Limb (tissue), 2 donors: ENCODE results near the gene AIF1.

Experiments
- DNase-seq, 2 donors: peaks; one replicate each; pipeline ENCODE4 v3.0.0-alpha.2; 2016; ENCODE audit errors: extremely low spot score in 2 of 2

Gene AIF1

DNA sequence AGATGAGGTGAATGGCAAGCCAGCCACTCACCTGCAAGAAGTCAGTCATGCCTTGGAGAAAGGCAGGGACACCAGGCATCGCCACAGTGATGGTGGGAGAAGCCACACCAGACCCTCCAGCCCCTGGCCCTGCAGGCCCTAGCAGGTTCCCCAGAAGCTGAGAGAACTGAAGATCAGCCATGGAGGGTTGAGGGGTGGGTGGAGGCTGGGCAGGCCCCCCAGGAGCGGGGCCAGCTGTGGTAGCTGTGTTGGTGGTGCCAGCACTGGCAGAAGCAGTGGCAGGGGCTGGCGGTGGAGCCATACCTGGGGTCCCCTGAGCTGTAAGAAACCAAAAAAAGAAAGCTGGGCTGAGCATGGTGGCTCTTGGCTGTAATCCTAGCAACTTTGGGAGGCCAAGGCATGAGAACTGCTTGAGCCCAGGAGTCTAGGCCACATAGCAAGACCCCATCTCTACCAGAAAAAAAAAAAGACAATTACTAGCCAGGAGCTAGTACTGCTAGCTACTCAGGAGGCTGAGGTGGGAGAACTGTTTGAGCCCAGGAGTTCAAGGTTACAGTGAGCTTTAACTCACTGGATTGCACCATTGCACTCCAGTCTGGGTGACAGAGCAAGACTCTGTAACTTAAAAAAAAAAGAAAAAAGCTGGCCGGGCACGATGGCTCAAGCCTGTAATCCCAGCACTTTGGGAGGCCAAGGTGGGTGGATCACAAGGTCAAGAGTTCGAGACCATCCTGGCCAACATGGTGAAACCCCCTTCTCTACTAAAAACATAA is 27.9 kb downstream of the AIF1 start:
- DNase-seq, result no peak

DNA sequence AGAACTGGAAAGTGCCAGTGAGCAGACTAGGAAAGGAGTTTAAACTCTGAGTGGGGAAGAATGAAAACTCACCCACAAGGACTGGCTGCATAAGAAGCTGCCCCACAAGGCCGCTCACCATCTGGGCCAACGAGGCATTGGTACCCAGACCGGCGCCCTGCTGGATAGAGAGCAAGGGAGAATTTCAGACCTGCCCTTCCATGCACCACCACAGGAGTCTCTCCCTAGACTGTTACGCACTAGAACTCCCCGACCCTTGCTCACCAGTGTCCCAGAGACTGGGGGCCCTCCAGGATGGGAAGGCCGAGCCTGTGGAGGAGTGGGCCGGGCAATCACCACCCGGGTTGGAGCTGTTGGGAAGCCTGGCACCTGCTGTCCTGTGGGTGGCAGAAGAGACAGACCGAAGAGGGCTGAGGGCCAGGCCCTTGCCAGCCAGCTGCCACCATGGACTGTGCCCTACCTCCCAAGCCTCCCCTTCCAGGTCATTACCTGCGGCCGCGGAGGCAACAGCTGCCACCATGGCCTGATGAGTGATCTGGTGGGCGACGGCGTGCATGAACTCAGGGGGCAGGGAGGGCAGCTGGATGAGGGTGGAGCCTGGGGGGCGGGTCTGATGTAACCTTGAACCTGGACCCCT is 28.9 kb downstream of the AIF1 start:
- no peak for DNase-seq

DNA sequence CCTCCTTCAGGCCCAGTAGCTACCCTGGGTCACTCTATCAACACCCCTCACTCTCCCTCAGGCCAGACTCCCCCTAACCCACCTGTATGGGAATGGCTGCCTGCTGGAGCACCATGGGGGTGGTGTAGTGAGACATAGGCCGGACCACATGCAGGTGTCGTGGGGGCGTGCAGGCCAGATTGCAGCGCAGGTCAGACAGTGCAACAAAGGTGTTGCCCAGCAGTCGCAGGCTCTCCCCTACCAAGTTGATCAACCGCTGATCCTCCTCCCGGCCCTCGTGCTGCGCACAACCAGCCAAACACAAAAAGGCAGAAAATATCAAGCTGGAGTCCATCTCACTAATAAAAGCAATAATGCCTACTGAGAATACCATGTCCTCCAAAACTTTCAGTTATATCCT is 30.3 kb downstream of the AIF1 start:
- no peak for DNase-seq

DNA sequence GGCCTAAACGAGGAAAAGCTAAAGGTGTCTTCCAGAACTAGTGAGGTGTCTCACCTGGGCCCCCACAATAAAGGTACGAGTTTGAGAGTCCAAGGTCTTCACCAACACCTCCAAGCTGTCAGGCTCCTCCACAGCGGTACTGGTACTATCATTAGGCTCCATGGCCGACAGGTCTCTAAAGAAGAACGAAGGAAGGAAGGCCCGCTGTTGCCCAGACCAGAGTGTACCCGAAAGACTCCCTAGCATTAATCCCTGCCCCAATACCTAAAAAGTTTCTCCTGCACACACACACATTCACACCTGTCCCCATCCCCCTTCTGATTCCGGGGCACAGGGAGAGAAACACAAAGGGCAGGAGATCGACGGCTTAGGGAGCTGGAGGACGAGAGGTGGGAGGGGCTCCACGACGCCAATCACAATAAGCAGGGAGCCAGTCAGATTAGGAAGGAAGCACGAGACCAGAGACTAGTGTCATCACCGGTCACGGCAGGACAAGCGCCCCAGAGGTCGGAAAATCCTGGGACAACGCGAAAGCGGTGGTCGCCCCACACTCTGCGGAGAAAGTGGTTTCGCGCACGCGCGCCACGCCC is 36.7 kb downstream of the AIF1 start:
- peak in 1 of 2 donors; percentile 58 for DNase-seq

DNA sequence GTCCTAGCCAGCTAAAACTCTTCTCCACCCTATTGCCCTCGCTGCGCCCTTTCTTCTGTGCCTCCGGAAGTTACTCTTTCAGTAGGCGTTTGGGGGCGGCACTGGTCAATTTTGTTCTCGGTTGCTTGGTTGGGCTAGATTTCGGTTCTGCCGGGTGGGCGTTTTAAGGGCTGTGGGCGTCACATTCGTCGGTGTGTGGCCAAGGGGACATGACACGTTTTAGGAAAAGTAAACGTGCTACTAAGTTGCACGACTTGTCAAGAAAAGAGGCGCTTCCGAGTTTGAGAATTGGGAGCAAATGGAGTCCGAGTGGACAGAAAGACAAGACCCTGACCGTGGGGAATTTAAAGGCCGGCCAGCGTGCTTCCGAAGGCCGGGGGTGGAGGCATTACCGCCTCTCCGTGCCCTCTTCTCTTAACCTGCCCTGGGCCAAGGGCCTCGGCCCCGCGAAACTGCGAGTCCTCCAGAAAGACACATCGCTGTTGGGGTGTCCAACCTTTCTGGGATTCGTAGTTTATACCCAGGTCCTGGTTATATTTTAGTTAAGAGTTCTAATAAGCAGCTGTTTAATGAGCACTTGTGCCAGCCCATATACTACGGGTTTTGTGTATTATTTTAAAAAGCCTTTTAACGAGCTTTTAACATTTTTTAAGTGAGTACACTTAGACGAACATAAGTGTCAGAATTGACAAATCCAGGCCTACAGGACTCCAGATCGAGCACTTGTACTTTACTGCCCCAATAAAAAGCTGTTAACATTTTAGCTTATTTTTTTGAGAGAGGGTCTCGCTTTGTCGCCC is 38.1 kb downstream of the AIF1 start:
- DNase-seq, result no peak

DNA sequence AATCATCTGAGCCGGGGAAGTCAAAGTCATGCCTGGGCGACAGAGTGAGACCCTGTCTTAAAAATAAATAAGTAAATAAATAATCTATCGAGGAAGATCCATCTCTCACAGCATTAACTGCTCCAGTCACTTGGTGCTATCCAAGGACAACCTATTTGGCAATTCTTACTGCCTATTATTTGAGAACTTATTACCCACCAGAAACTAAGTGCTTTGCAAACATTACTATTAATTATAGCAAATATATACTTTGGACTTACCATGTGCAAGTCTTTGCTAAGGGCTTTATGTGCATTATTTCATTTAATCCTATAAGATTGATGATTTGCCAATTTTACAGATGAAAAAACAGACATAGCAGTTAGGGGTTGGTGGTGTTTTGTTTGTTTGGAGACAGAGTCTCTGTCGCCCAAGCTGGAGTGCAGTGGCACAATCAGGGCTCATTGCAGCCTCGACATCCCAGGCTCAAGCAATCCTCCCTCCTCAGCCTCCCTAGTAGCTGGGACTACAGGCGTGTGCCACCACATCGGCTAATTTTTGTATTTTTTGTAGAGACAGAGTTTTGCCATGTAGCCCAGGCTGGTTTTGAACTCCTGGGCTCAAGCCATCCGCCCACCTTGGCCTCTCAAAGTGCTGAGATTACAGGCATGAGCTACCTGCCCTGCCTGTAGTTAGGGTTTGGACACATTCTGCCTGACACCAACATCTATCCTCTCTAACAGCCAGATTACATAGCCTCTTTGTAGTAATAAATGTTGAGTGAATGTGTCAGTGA is 39.7 kb downstream of the AIF1 start:
- no peak for DNase-seq

DNA sequence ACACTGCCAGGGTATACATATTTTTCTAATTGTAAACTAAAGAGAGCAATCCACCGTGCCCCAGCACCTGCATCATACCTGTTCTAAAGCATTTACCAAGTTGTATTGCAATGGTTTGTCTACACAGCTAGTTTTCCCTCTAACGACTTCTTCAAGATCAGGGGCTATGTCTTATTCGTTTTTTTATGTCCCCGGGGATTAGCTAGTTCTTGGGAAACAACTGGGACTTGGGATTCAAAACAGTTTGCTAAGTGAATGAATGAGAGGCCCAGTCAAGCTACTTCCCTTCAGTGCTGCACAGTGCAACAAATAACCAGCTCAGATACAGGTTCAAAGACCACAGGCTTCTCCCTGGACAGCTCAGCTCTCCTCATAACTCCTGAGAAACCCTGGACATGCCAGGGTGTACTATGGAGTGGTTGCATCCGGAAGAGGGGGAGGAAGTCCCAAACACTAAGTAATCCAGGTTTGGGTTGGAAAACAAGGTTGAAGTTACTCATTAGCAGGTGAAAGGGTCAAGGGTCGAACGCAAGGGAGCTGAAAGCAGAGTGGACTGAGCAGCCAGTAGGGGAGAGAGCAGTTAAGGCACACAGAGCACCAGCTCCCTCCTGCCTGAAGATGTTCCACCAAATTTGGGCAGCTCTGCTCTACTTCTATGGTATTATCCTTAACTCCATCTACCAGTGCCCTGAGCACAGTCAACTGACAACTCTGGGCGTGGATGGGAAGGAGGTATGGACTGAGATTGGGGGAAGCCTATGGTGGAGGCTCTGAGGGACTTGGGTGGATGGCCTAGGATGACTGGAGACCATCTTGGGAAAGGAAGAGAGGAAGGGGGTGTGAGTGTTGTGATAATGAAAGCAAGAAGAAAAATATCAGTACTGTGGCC is 40.6 kb downstream of the AIF1 start, which contains the start of gene APOM:
TSS of gene APOM (plus strand) at position 546 of the 889 bp plus-strand sequence. CDS start at position 619, 73 bp downstream.
- DNase-seq, result no peak

DNA sequence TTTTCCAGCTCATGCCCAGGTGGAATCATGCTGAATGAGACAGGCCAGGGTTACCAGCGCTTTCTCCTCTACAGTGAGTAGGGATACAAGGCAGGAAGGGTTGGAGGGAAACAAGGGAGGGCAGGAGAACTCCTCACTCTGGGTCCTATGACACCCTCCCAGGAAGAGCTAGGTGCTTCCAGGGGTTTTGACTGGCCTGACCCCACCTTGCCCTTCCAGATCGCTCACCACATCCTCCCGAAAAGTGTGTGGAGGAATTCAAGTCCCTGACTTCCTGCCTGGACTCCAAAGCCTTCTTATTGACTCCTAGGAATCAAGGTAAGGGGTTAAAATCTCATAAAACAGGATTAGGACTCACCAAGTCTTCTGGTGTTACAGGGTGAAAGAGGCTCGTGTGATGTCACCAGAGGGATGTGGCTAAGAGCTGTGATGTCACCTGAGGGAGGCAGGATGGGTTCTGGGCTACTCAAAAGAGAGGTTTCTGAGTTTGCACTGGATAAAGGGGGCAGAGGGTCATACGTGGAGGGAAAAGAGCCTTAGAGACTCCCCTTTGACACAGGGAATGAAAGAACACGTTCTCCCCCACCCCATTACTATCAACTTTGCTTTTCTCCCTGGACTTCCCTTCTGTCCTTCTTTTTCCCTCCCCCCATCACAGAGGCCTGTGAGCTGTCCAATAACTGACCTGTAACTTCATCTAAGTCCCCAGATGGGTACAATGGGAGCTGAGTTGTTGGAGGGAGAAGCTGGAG is 42.5 kb downstream of the AIF1 start:
- no peak for DNase-seq

DNA sequence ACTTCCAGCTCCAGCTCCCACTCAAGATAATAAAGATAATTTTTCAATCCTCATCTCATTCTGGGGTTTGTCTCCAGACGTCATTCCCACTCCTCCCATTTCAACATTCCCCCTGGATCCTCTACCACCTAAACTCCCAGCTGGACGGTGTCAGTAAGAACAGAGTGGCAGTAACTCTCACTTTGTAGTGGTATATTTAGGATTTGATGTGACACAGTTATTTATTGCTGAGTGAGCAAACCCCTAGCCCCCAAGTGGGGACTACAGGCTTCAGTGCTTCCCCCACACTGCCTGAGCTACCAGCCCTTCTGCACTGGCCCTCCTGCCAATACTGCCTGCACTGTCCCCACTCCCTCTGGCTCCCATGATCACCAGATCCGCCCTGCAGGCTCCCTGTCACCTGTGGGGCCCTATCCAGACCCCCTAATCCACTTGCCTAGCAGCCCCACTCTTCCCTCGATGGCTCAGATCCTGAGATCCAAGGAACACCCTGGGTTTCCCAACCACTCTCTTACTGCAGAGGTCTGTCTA is 43.2 kb downstream of the AIF1 start:
- DNase-seq, result no peak

DNA sequence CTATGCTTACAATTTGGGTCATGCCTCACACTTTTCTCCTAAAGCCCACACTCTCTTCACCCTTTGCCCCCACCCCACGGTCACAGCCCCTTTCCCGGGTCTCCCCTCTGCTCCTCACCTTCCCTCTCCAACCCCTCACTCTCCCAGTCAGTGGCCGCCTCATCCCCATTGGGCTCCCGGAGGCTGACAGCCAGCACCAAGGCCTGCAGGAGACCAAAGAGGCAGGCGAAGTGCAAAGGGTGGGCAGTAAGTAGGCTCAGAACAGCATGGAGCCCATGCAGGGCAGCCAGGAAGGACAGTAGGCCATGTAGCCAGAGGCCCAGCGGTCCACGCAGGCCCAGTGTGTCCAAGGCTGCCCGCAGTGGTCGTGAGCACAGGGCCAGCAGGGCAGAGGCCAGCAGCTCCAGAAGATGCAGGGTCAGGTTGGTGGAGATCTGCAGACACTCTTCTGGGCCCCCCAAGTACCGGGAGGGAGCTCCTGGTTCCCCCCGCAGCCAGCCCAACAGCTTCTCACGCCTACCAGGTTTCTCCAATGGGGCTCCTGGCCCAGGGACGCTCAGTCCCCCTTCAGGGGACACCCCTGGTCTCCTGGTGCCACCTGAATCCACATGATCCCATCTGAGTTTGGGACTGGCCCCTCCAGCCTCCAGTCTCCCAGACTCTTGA is 44.1 kb downstream of the AIF1 start:
- no peak for DNase-seq

DNA sequence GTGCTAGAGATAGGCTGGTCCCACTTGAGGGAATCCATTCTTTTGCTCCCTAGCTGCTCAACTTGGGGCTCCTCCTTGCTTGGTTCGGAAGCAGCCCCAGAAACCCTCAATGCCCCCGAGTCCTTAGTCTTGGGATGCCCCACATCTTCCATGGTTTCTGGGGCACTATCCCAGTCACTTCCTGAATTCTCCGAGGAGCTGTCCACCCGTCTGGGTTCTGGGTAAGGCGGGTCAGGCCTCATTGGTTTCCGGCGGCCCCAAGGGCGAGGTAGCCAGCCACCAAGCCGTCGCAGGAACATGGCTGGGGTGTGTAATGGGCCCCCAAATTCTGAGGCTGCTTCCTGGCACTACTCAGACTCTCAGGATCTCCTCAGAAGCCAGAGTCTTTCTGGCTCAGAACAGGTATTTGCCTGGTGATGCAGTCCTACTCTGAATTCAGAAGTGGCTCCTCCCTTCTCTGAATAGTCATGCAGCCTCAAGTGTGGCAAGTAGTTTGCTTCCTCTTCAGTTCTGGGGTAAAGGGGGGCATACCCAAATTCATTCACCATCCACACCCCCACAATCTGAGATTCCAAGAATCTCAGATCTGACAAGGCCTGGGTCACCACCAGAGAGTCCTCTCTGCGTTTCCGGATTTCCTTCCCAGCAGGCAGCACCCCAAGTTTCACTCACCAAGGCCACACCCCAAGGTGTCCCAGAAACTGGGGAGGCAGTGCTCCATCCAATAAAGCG is 44.8 kb downstream of the AIF1 start:
- DNase-seq, result no peak

DNA sequence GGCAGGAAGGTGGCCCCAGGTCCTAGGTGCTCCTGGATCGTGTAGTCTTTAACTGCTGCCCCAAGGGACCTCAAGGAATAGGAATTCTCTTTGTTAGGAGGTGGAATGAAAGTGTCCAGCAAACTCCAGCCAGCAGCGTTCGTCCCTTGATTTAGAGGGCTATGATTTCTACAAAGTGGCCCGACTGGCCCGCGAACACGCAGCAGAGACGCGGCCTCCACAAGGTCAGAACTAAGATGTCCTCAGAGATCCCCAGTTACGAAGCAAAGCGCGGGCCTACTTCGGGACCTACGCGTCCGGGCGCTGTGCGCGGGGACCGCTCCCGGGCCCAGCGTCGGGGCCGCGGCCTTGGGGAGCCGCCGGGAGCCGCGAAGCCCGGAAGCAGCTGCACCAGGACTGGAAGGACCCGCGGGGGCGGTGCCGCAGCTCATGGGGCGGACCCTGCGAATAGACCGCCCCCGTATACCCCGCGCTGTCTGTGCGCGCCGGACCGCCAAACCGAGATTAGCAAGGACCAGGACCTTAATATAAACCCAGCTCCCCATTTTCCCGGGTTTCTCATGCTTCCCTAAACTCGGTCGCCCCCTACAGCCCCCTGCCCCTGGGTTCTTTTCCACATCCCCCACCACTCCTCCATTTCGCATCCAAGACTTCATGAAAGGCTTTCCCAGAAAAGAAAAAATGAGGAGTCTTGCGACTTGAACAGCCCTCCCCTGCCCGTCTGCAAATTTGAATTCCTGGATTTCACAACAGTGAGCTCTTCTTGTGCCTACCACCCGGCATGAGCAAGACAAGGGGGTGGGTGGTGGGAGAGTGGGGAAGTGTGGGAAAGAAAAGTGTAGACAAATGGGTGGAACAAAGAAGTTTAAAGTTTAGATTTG is 45.6 kb downstream of the AIF1 start, which contains the start of gene C6orf47:
TSS of gene C6orf47 (minus strand) at position 398 of the 881 bp plus-strand sequence. CDS start 831 bp downstream, outside the sequence.
- peak; percentile 89 to 90 for DNase-seq

DNA sequence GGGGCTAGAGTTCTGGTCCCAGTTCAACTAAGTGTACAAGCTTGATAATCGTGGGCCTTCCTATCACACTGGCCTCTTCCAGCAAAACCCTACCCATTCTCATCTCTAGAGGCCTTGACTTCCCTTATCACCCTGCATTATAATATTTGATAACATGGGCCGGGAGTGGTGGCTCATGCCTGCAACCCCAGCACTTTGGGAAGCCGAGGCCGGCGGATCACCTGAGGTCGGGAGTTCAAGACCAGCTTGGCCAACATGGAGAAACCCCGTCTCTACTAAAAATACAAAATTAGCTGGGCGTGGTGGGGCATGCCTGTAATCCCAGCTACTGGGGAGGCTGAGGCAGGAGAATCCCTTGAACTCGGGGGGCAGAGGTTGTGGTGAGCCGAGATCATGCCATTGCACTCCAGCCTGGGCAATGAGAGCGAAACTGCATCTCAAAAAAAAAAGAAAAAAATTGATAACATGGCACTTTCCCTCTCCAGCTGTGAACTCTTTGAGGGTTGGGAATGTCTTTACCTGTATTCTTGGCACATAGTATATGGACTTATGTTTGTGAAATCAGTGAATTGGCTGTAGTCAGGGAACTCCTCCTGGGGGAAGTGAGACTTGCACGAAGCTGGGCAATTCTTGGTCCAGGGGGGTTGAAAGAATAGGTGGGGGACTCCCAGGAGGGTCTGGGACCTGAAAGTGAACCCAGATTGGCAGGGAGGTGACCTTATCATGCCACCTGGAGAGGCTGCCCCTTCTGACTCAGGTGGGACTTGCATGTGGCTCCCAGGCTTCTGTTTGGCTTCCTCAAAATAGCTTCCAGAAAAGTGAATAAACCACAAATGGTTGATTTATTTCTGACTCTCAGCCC is 46.5 kb downstream of the AIF1 start:
- no peak for DNase-seq

DNA sequence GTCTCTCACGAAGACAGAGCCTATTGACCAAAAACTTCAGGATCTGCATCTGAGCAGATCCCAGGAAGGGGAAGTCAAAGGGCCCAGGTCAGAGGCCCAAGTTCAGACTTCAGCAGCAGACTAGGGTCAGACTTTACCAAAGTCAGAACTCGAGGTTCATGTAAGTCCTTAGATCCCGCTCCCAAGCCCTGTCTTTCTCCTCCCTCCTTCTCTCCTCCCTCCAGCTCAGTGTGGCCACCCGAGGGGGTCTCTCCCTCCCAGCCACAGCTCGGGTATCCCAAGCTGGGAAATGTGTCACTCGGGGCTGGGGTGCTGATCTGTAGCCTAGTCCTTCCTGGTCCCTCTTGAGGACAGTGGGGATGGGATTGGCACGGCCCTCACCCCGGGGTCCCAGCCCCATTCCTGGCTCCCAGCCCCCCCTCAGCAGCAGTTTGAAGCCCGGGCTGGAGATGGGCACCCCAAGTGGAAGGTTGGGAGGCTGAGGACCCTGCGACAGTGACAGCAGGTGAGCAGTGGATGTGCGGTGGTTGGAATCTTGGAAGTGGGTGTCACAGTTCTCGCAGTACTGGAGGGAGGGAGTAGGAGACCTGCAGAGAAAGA is 47.2 kb downstream of the AIF1 start:
- no peak for DNase-seq
